ENCODE results near the gene ITGA11.

ITGA11 gene

DNA sequence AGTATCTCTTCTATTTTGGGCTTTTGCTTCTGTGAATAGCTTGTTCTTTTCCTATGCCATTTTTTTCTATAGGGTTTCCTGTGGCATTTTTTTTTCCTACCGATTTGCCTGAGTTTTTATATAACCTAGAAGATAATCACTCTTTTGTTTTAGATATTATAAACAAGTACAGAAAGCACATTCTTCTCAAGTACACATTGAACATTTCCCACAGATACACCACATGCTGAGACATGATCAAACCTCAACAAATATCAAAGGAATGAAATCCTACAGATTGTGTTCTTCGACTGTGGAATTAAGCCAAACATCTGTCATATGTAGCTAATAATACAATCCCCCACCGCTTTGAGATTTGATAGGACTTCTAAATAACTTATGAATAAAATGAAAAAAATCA lies 163.6 kb downstream of the ITGA11 start:
- no peak overlapping the region for H3K27ac ChIP-seq
- TF ChIP-seq CTCF (conservative IDR thresholded peaks at IDR 0.05; ENCODE audit: low read depth) = no peak
- ChIA-PET CTCF (no interaction called here), POLR2A (ENCODE audit: low non-redundant PET) (no interaction called here)
- DNase-seq (ENCODE audit: low spot score) = peak; percentile 52

DNA sequence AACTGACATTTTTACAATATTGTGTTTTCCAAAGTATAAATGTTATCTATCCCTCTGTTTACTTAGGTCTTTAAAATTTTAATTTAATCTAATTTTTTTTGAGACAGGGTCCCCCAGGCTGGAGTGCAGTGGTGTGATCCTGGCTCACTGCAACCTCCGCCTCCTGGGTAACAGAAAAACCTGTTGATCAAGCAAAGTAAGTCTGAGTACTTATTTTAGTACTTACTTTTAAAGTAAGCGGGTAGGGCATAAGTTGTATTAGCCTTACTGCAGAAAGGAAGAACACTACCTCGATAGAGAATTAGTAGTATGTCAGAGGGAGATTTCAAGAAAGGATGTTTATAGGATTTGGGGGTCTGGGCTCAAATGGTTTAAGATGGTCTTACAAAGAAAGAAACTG lies 166.3 kb downstream of the ITGA11 start:
- ChIA-PET POLR2A (ENCODE audit: low non-redundant PET) (no interaction called here), CTCF (interaction anchor here (1.0 kb wide), 1 partner anchor 408 kb away, joined by 3 read pairs; no protein-coding TSS in a partner anchor)
- DNase-seq (ENCODE audit: low spot score) = no peak
- H3K27ac ChIP-seq = no peak overlapping the region
- TF ChIP-seq CTCF (conservative IDR thresholded peaks at IDR 0.05; ENCODE audit: low read depth) = no peak

DNA sequence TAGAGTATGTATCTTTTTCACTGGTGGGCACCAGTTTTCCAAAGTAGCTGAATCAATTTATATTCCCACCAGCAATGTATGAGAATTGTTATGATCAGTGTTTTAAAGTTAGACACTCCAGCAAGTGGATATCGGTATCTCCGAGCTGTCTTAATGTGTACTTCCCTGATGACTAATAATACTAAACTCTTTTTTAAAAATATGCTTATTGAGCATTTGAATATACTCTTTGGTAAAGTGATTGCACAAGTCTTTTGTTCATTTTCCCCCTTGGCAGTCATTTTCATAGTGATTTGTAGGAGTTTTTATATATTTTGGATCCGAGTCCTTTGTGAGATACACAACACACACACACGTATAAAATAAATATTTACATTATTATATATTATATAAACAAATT lies 166.9 kb downstream of the ITGA11 start:
- POLR2A ChIA-PET (ENCODE audit: low non-redundant PET) = no interaction called here
- DNase-seq (ENCODE audit: low spot score) = no peak
- no peak overlapping the region for H3K27ac ChIP-seq
- no peak for TF ChIP-seq CTCF (conservative IDR thresholded peaks at IDR 0.05; ENCODE audit: low read depth)
- CTCF ChIA-PET = interaction anchor here (1.2 kb wide), 1 partner anchor 42 kb away, joined by 4 read pairs; no protein-coding TSS in a partner anchor

- POLR2A ChIA-PET (ENCODE audit: low non-redundant PET) = interaction anchor here (0.5 kb wide), 1 partner anchor 11 kb away, joined by 4 read pairs; no protein-coding TSS in a partner anchor
- H3K27ac ChIP-seq = no peak overlapping the region
- CTCF ChIA-PET = interaction anchor here (0.6 to 1.3 kb wide), 3 partner anchors 11 to 219 kb away, joined by 4 read pairs; no protein-coding TSS in a partner anchor
- no peak for DNase-seq (ENCODE audit: low spot score)
- TF ChIP-seq CTCF (conservative IDR thresholded peaks at IDR 0.05; ENCODE audit: low read depth) = no peak
Measured at GRCh38 chr15:68264282-68264681, 167.7 kb downstream of the ITGA11 start.

DNA sequence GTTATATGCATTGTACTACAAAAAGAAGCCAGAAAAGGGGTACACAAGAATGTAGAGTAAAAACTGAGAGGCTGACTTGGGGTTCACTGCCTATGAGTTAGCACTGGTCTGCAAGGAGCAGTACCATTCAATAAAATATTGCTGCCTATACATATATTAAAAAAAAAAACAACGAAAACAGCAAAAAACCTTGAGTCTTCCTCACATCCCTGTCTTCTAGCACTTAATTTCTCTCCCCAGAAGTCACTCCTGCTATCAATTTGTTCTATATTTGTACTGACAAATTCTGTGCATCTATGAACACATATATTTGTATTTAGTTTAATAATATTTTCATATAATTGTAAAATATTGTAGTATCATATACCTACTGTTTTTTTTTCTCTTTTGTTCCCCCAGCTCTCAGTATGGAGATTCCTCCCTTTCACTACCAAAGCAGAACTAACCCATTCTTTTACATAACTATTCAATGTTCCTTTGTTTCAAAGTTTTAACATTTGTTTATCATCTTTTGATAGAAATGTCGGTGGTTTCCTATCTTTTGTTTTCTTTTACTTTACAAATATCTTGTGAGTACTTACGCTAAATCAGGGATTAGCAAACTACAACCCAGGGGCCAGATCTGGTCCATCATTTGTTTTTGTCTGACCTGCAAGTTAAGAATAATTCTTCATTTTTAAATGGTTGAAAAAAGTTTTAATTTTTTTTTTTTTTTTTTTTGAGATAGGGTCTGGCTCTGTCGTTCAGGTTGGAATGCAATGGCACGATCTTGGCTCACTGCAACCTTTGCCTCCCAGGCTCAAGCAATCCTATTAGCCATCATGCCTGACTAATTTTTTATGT lies 169.2 kb downstream of the ITGA11 start:
- ChIA-PET POLR2A (ENCODE audit: low non-redundant PET) (no interaction called here), CTCF (no interaction called here)
- no peak for TF ChIP-seq CTCF (conservative IDR thresholded peaks at IDR 0.05; ENCODE audit: low read depth)

DNA sequence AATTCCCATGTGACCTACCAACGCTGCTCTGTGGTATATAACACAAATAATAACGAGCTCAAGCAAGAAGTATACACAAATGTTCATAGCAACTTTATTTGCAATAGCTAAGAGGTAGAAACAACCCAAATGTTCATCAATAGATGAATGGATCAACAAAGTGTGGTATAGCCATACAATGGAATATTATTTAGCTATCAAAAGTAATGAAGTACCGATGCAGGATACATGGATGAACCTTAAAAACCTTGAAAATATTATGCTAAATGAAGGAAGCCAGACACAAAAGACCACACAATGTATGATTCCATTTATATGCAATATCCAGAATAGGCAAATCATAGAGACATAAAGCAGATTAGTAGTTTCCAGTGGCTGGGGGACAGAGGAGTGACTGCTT lies 170.0 kb downstream of the ITGA11 start:
- POLR2A ChIA-PET (ENCODE audit: low non-redundant PET) = no interaction called here
- no peak for DNase-seq (ENCODE audit: low spot score)
- CTCF ChIA-PET = no interaction called here
- TF ChIP-seq CTCF (conservative IDR thresholded peaks at IDR 0.05; ENCODE audit: low read depth) = no peak
- H3K27ac ChIP-seq = no peak overlapping the region

More for the DNA sequence above, 169.2 kb downstream of the ITGA11 start:
- DNase-seq (ENCODE audit: low spot score) = no peak
- H3K27ac ChIP-seq = no peak overlapping the region

Measured in RWPE1 (cell line).